Stimulated activated CD8-positive, alpha-beta memory T cell treated with anti-CD3 and anti-CD28 coated beads, Interleukin-7, amount 100 ng/mL, for 4 hours (primary cell): ENCODE measurements around the gene TXNDC9.
"Not testable (repeated sequence)": the region's sequence is repeated elsewhere in the genome, so short reads cannot be mapped to it uniquely, and the experiment has no call there.

Experiments used
- DNase-seq, 2 donors: peaks; one replicate each; pipeline ENCODE4 v3.0.0-alpha.2; 2020; ENCODE audit warnings: low read depth in 2 of 2

Gene TXNDC9

DNA sequence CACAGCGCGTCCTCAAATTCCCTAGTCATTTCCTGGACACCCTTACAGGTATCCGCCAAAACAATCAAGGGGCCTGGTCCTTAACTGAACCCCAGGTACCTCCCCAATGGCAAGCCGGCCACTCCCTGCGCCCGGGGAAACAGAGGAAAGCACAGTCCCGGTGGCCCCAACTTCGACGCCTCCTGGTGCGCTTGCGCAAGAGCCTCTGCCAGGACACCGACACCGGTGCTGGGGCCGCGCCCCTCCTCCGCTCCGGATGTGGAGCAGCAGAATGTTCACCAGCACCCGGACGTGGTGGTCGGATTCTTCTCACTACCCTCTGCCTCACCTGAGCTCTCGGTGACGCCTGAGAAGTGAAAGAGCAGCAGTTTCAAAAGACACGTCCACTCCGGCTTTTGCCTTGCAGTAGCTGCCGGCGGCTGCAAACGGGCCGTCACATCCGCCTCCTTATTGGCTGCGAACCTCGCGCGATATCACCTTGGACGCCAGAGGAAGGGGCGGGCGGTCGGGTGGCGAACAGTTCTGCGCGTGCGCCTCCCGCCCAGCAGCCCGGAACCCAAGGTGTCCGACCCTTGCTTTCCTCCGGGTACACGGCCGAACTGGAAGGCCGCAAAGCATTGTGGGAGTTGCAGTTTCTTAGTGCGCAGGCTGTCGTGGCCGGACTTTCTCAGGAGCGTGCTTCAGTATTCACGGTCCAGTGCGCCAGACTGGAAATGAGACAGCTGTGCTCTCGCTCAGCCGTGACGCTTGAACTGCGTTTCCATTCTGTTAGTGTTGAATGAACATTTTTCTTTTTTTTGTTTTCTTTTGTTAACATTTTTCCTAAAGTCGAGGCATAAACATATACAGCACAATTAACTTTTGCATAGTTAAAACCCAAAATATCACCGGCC, at the start of gene TXNDC9:
Gene TXNDC9, minus strand, starts transcription at position 423 of the 893 bp plus-strand sequence. CDS start 3,123 bp downstream, outside the sequence.
- peak; percentile 95 to 97 for DNase-seq

GRCh38 chr2:99382143-99382542, 46.0 kb upstream of the TXNDC9 start:
- no peak for DNase-seq

- DNase-seq, result no peak
These were observed 44.4 kb upstream of the TXNDC9 start for GRCh38 chr2:99380376-99381010.

DNA sequence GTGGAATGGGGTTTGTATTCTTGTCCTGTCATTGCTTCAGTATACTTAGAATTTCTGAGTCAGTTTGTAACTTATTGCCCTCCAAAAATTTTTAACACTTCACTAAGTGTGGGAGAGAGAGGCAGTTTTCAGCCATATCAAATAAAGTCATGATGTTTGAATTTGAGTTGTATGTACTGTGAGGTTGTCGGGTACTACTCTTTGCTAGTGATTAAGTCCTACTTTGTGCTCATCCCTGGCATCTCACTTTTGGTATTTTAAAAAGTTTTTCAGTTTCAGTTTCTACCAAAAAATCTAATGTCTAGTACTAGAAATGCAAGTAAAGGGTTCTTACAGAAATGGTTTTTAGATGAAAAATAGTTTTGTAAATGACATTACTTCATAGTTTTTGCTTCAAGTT, 41.7 kb upstream of the TXNDC9 start:
- DNase-seq, result no peak

DNA sequence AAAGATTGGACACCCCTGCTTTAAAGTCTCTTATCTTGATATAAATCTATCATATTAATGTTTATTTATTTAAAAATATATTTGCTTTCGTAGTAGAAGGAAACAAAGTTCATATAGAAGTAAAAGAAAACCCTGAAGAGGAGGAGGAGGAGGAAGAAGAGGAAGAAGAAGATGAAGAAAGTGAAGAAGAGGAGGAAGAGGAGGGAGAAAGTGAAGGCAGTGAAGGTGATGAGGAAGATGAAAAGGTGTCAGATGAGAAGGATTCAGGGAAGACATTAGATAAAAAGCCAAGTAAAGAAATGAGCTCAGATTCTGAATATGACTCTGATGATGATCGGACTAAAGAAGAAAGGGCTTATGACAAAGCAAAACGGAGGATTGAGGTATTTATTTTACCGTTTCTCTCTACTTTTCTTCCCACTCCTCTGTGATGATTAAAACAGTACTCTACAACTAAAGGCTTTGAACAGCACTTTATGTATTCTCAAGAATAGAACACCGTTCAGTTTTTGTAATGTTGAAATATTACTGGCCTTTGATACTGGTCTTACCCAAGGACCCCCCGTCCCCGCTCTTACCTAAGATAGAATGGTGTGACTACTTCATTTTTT, 40.2 kb upstream of the TXNDC9 start:
- no peak for DNase-seq

- no peak for DNase-seq
These were observed 38.6 kb upstream of the TXNDC9 start for GRCh38 chr2:99374747-99375146.

- no peak for DNase-seq
These were observed 37.0 kb upstream of the TXNDC9 start for GRCh38 chr2:99373144-99373543.

DNA sequence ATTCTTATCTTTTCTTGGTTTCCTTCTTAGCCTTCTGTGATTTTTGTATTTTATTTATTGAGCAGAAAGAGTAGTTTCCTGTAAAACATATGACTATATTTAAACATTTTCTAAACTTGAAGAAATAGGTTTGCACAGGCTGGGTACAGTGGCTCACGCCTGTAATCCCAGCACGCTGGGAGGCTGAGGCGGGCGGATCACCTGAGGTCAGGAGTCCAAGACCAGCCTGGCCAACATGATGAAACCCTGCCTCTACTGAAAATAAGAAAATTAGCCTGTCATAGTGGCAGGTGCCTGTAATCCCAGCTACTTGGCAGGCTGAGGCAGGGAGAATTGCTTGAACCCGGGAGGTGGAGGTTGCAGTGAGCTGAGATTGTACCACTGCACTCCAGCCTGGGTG, 32.7 kb upstream of the TXNDC9 start:
- DNase-seq, result not testable (repeated sequence)

DNA sequence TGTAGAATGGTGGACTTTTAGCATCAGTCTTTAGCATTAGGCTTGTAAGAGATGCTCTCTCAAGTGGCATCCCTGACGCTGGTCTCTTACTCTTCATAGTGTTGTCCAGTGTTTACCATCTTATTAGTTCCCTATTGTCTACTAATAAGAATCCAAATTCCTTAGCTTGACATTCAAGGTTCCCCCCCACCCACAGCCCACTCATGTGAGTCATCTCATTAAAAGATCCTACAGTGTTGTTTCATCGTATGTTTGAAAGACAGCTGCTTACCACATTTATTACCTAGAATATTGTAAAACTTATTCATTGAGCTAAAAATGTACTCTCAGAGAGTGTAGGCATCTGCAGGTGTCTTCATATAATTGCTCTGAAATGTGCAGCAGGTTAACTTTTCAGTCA, 29.5 kb upstream of the TXNDC9 start:
- DNase-seq, result no peak

- DNase-seq, result no peak
These were observed 20.7 kb upstream of the TXNDC9 start for GRCh38 chr2:99356853-99357252.

DNA sequence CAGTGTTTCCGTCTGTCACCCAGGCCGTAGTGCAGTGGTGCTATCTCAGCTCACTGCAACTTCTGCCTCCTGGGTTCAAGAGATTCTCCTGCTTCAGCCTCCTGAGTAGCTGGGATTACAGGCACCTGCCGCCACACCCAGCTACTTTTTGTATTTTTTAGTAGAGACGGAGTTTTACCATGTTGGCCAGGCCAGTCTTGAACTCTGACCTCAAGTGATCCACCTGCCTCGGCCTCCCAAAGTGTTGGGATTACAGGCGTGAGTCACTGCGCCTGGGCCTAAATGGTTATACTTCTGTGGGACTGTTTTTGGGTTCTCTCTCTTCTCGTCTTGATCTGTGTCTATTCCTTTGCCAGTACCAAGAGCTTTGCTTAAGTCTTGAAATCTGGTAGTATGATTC, 18.7 kb upstream of the TXNDC9 start:
- not testable (repeated sequence) for DNase-seq

DNA sequence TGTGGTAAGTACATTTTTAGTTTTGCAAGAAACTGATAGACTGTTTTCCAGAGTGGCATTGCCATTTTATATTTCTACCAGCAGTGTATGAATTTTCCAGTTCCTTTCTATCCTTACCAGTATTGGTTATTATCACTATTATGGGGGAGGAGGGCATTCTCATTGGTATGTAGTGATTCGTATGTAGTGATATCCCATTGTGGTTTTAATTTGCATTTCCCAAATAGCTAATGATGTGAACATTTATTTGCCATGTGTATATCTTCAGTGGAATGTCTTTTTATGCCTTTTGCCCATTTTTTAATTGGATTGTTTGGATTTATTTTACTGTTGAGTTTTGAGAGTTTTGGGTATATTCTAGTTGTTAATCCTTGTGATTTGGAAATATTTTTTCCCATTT, 17.9 kb upstream of the TXNDC9 start:
- DNase-seq, result no peak

DNA sequence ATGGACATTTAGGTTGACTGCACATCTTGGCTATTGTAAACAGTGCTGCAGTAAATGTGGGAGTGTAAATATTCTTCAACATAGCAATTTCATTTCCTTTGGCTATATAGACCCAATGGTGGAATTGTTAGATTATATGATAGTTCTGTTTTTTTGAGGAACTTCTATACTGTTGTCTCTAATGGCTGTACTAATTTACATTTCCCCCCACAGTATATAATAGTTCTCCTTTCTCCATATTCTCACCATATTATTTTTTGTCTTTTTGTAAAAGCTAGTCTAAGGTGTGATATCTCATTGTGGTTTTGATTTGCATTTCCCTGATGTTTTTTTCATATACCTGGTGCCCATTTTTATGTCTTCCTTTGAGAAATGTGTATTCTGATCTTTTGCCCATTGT, 14.1 kb upstream of the TXNDC9 start:
- DNase-seq, result no peak

GRCh38 chr2:99348173-99348572, 12.0 kb upstream of the TXNDC9 start:
- DNase-seq, result no peak

- no peak for DNase-seq
These were observed 10.1 kb upstream of the TXNDC9 start for GRCh38 chr2:99346218-99346617.

DNA sequence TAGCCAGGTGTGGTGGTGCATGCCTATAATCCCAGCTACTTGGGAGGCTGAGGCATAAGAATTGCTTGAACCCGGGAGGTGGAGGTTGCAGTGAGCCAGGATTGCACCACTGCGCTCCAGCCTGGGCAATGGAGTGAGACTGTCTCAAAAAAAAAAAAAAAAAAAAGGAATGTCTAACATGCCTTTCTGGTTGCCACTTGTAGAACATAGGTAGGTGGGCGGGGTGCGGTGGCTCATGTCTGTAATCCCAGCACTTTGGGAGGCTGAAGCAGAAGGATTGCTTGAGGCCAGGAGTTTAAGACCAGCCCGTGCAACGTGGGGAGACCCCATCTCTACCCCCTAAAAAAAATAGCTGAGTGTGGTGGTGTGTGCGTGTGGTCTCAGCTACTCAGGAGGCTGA, 9.3 kb upstream of the TXNDC9 start:
- not testable (repeated sequence) for DNase-seq

GRCh38 chr2:99342536-99342935, 6.4 kb upstream of the TXNDC9 start:
- DNase-seq, result no peak

DNA sequence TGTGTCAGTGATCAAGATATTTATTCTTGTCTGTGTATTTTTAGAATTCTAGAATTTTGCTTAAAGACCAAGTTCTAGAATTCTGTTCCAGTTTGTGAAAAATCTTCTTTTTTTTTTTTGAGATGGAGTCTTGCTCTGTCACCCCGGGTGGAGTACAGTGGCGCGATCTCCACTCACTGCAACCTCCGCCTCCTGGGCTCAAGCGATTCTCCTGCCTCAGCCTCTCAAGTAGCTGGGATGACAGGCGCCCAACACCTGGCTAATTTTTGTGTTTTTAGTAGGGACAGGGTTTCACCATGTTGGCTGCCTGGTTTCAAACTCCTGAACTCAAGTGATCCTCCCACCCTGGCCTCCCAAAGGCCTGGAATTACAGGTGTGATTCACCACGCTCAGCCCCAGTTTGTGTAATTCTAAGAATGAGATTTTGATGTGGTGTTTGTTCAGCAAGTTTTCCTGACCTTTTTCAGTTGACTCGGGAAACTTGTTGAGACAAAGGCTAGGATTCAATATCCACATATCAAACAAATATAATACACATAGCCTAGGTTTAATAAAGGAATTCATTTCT, 4.6 kb upstream of the TXNDC9 start:
- no peak for DNase-seq

- no peak for DNase-seq
These were observed 2.0 kb upstream of the TXNDC9 start for GRCh38 chr2:99338029-99338585.

DNA sequence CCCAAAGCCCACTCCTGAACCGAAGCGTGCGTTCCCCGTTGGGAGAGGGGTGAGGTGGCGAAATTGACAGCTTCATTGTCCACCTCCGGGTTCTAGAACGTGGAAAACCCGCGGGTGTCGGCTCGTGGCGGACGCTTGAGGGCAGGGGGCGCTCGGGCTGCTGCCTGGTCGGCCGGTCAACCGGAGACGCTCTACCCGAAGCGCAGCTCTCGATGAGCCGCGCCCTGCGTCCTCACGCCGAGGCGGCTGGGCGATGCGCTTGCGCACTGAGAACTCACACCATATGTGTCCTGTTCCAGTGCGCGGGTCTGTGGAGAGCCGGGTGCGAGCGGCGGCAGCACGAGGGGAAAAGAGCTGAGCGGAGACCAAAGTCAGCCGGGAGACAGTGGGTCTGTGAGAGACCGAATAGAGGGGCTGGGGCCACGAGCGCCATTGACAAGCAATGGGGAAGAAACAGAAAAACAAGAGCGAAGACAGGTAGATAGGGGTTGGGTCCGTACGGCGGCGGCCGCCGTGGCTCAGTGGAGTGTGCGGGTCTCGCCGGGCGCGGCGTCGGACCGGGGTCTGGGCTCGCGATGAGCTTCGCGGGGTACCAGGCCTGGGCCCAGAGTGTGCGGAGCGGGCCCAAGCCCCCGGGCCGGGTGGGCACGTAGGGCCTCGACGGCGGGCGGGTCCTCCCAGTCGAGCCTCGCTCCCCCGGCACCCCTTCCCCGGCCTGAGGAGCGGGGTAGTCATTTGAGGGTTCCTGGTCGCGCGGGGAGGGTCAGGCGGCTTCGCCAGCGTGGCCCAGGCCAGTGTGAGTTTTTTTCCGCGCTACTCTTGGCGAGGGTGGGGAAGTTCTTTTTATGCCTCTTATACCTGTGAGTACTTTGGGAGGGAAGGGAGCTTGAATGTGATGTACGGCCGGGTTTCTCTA, 1.2 kb upstream of the TXNDC9 start, which contains the start of gene EIF5B:
Gene EIF5B, plus strand, starts transcription at position 277 of the 916 bp plus-strand sequence. Its CDS starts 166 bp downstream, at position 443.
- peak; percentile 87 to 95 for DNase-seq

GRCh38 chr2:99336804-99337112, 625 bp upstream of the TXNDC9 start:
- DNase-seq, result no peak
